GM23248 (cell line): ENCODE results near the gene CLEC4A. TPM values are rescaled to one million over a fixed set of nuclear protein-coding genes. Genes with fewer than 3 reads are reported as not detected.
"Not testable (repeated sequence)": the region's sequence is repeated elsewhere in the genome, so short reads cannot be mapped to it uniquely, and the experiment has no call there.

Experiments used
- DNase-seq: peaks from one replicate; pipeline ENCODE4 v3.0.0-alpha.2; 2015
- H2AFZ ChIP-seq: fragments of 200-600 bp; sonication (generic); 2 replicates; pipeline ENCODE4 v1.6.1; 2016; ENCODE audit warnings: antibody characterized with exemption
- H3F3A ChIP-seq: fragments of 200-600 bp; sonication (generic); 2 replicates; pipeline ENCODE4 v1.6.1; 2016; ENCODE audit warnings: mild to moderate bottlenecking, antibody characterized with exemption, mixed run types; ENCODE audit not compliant: insufficient read depth
- H3K27ac ChIP-seq: fragments of 200-600 bp; sonication (generic); 2 replicates; pipeline ENCODE4 v1.5.1; 2016; ENCODE audit warnings: mild to moderate bottlenecking
- H3K27me3 ChIP-seq: fragments of 200-600 bp; sonication (generic); replicated peaks from 2 replicates; pipeline ENCODE4 v1.6.1; 2016; ENCODE audit warnings: mild to moderate bottlenecking; ENCODE audit not compliant: insufficient read depth
- H3K36me3 ChIP-seq: fragments of 200-600 bp; sonication (generic); 2 replicates; pipeline ENCODE4 v1.6.1; 2016; ENCODE audit warnings: low read depth, mild to moderate bottlenecking
- H3K4me1 ChIP-seq: fragments of 200-600 bp; sonication (generic); 2 replicates; pipeline ENCODE4 v1.6.1; 2016; ENCODE audit warnings: mild to moderate bottlenecking; ENCODE audit not compliant: insufficient read depth
- H3K4me2 ChIP-seq: fragments of 200-600 bp; sonication (generic); one replicate; pipeline ENCODE4 v1.6.1; 2016; ENCODE audit warnings: mild to moderate bottlenecking; ENCODE audit not compliant: unreplicated experiment
- H3K4me3 ChIP-seq: fragments of 200-600 bp; sonication (generic); 2 replicates; pipeline ENCODE4 v1.5.1; 2016; ENCODE audit warnings: mild to moderate bottlenecking
- H3K79me2 ChIP-seq: fragments of 200-600 bp; sonication (generic); 2 replicates; pipeline ENCODE4 v1.6.1; 2016; ENCODE audit warnings: mild to moderate bottlenecking; ENCODE audit not compliant: insufficient read depth
- H3K9ac ChIP-seq: fragments of 200-600 bp; sonication (generic); 2 replicates; pipeline ENCODE4 v1.6.1; 2016; ENCODE audit warnings: mild to moderate bottlenecking
- H3K9me2 ChIP-seq: fragments of 200-600 bp; sonication (generic); 2 replicates; pipeline ENCODE4 v1.6.1; 2016; ENCODE audit warnings: mixed run types, mild to moderate bottlenecking, moderate library complexity; ENCODE audit not compliant: insufficient read depth
- H3K9me3 ChIP-seq: fragments of 200-600 bp; sonication (generic); one replicate; pipeline ENCODE4 v1.6.1; 2017; ENCODE audit warnings: low read depth
- H4K20me1 ChIP-seq: fragments of 200-600 bp; sonication (generic); 2 replicates; pipeline ENCODE4 v1.6.0; 2016; ENCODE audit not compliant: insufficient read depth
- EZH2 ChIP-seq: fragments of 200-600 bp; sonication (generic); IDR thresholded peaks from 2 replicates; pipeline ENCODE4 v1.6.1; 2018; ENCODE audit warnings: antibody characterized with exemption, mild to moderate bottlenecking; ENCODE audit not compliant: insufficient read depth, poor library complexity, severe bottlenecking
- EZH2phosphoT487 ChIP-seq: fragments of 200-600 bp; sonication (generic); IDR thresholded peaks from 2 replicates; pipeline ENCODE4 v1.6.1; 2018; ENCODE audit warnings: antibody characterized with exemption, moderate library complexity, mild to moderate bottlenecking, low read depth; ENCODE audit not compliant: insufficient read depth
- WGBS, 2 experiments: methylation state at CpG; one replicate each; pipeline ENCODE4 v1.1.6; 2015 to 2017; ENCODE audit warnings: low lambda C conversion rate in 2 of 2, low coverage in 1 of 2; ENCODE audit errors: missing lambda C conversion rate in 2 of 2; 5-methylcytosine and 5-hydroxymethylcytosine counted together
- in situ Hi-C: fragments of 300-500 bp; cut with MboI; formaldehyde crosslinking; loops from 2 replicates; pipeline ENCODE4 v1.15.0; 2020
- polyA plus RNA-seq: library from polyadenylated mRNA; unstranded; fragments of >200 nt; fragmentation: Nextera tagmentation; extraction: Ambion mirVana; gene quantifications from 2 replicates; pipeline ENCODE4 v1.2.1, GENCODE V29; 2016
- total RNA-seq: library from RNA; depleted of rRNA; stranded (reverse); fragments of >200 nt; shearing (Covaris generic); gene quantifications from 2 replicates; pipeline ENCODE4 v1.2.3, GENCODE V29; 2014

Gene CLEC4A
- total and polyA plus RNA-seq, 2 experiments from 2014 or later = 1.0 TPM; not detected in 1

DNA sequence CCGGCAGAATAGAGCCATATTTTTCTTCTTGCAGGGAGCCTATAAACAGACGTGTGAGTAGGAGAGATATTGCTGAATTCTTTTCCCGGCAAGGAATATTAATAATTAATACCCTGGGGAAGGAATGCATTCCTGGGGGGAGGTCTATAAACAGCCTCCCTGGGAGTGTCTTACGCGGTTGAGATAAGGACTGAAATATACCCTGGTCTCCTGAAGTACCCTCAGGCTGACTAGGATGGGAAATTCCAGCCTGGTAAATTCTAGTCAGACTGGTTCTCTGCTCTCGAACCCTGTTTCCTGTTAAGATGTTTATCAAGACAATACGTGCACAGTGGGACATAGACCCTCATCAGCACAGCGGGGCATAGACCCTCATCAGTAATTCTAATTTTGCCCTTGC is 18.2 kb downstream of the CLEC4A start:
- H3K36me3 ChIP-seq, DNase-seq, in situ Hi-C loops, H4K20me1 ChIP-seq, H3K4me3 ChIP-seq, H3K9me2 ChIP-seq, H3K27me3 ChIP-seq, H3K27ac ChIP-seq, H3K4me2 ChIP-seq, H3K9me3 ChIP-seq, H2AFZ ChIP-seq, H3K9ac ChIP-seq, H3K4me1 ChIP-seq, H3F3A ChIP-seq, H3K79me2 ChIP-seq: not testable (repeated sequence)
- 75% methylated on average over 8 of the region's 8 CpGs for WGBS, 2 experiments

DNA sequence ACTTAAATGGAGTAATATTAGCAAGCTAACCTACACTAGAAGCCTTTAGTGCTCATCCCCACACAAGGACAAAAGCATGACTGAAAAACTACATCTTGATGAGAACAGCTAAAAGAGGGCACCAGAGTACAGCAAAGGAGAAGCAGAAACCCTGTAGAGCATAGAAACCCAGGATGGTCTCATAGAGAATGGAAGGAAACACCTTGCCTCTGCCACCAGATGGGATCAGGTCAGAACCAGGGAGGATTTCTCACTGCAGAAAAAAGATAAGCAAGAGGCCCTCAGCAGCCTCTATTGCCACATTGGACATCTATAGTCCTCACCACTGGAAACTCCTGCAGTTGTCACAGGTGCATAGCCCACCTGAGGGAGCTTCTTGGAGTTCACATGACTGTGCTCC is 19.8 kb downstream of the CLEC4A start:
- H4K20me1 ChIP-seq = no peaks in the 10 kb centered on the region
- H3K27me3 ChIP-seq = no peaks in the 10 kb centered on the region
- H3K9me3 ChIP-seq = no peaks in the 10 kb centered on the region
- no peak overlapping the region for H2AFZ ChIP-seq
- no peak for DNase-seq
- in situ Hi-C loops = no loop called here
- H3K36me3 ChIP-seq = no peaks in the 10 kb centered on the region
- H3K4me2 ChIP-seq = no peak overlapping the region
- H3K4me3 ChIP-seq = no peak overlapping the region
- no peaks in the 10 kb centered on the region for H3F3A ChIP-seq
- no peak overlapping the region for H3K9ac ChIP-seq
- H3K4me1 ChIP-seq = 0 out of 2 replicates have a peak, but pooled peaks cover 5% of the 10 kb centered on the region
- TF ChIP-seq EZH2phosphoT487 (no peak), EZH2 (no peak)
- H3K79me2 ChIP-seq = no peaks in the 10 kb centered on the region
- H3K27ac ChIP-seq = no peak overlapping the region
- H3K9me2 ChIP-seq = no peaks in the 10 kb centered on the region

DNA sequence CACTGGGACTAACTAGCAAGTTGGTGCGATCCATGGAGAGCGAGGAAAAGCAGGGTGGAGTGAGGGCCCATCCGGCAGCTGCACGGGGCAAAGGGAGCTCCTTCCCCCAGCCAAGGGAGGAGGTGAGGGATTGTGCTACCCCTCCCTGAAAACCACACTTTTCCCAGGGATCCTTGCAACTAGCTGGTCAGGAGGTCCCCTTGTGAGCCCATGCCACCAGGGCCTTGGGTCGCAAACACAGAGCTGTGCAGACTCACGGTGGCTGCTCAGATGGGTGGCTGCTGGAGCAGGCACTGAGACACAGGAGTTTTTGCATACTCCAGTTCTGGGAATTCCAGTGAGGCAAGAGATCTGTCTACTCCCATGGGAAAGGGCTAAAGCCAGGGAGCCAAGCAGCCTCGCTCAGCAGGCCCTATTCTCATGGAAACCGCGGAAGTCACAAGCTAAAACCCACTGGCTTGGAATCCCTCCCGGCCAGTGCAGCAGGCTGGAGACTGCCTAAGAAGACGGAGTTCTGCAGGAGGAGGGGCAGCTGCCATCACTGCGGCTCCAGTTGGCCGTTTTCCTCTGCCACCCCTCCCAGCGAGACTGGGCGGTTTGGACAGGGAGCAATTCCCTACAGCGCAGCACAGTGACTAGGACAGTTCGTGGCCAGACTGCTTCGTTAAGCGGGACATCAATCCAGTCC is 22.5 kb downstream of the CLEC4A start:
- Histone ChIP-seq H4K20me1 (no peaks in the 10 kb centered on the region), H3K27me3 (no peaks in the 10 kb centered on the region), H3K4me1 (0 out of 2 replicates have a peak, but pooled peaks cover 5% of the 10 kb centered on the region), H2AFZ (peak overlapping the region; percentile 64), H3F3A (no peaks in the 10 kb centered on the region), H3K36me3 (no peaks in the 10 kb centered on the region), H3K27ac (peak overlapping the region; percentile 45), H3K79me2 (no peaks in the 10 kb centered on the region), H3K9me3 (no peaks in the 10 kb centered on the region), H3K4me3 (peak overlapping the region; percentile 54), H3K4me2 (peak overlapping the region; percentile 59), H3K9ac (peak overlapping the region; percentile 53), H3K9me2 (no peaks in the 10 kb centered on the region)
- in situ Hi-C loops = no loop called here
- DNase-seq = peak; percentile 83
- WGBS, 2 experiments = 30 to 33% methylated on average over 19 of the region's 19 CpGs
- TF ChIP-seq EZH2phosphoT487 = no peak
- no peak for TF ChIP-seq EZH2

DNA sequence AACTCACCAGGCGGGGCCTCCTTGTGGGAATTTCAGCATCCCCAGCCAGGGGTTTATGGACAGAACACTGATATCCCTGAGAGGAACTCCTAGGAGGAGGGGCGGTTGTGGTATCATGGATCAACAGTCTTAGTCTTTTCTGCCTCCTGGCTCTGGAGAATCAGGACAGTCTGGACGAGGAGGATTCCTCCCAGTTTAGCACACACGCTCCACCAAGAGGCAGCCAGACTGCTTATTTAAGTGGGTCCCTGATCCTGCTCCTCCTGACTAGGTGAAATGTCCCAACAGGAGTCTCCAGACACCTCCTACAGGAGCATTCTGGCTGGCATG is 23.0 kb downstream of the CLEC4A start:
- peak overlapping the region; percentile 64 for H2AFZ ChIP-seq
- H3K9ac ChIP-seq = peak overlapping the region; percentile 53
- no peak for DNase-seq
- H3K4me2 ChIP-seq = peak overlapping the region; percentile 59
- no peaks in the 10 kb centered on the region for H3K36me3 ChIP-seq
- H3K4me3 ChIP-seq = peak overlapping the region; percentile 54
- no peaks in the 10 kb centered on the region for H4K20me1 ChIP-seq
- H3F3A ChIP-seq = no peaks in the 10 kb centered on the region
- H3K79me2 ChIP-seq = no peaks in the 10 kb centered on the region
- H3K27ac ChIP-seq = peak overlapping the region; percentile 45
- WGBS, 2 experiments = 36 to 46% methylated on average over 4 of the region's 4 CpGs
- TF ChIP-seq EZH2 (no peak), EZH2phosphoT487 (no peak)
- H3K27me3 ChIP-seq = no peaks in the 10 kb centered on the region
- in situ Hi-C loops = no loop called here
- 0 out of 2 replicates have a peak, but pooled peaks cover 5% of the 10 kb centered on the region for H3K4me1 ChIP-seq
- H3K9me3 ChIP-seq = no peaks in the 10 kb centered on the region
- no peaks in the 10 kb centered on the region for H3K9me2 ChIP-seq

DNA sequence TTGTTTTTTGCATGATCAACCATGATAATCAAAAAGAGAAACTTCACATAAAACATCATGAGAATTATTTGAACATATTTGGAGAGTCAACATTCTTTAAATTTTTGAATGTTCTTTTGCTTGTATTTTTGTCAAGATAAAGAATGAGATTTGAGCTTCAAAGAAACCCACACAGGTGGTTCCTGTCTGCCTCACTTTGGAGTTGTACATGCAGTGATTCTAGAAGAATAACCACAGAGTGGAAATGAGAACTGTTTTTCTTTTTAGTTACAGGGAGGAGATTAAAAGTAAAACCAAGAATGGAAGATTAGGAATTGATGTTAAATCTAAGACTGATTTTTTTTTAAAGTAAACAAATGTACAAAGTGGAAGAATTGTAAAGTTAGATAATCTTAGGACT is 31.1 kb downstream of the CLEC4A start:
- no peak for TF ChIP-seq EZH2phosphoT487
- no peak for TF ChIP-seq EZH2
- in situ Hi-C loops = no loop called here
- DNase-seq = no peak

More for the DNA sequence above, 31.1 kb downstream of the CLEC4A start:
- Histone ChIP-seq H3K9ac (no peak overlapping the region), H3K27me3 (no peaks in the 10 kb centered on the region), H3K36me3 (no peaks in the 10 kb centered on the region), H3K4me3 (no peak overlapping the region), H3F3A (peaks cover 17% of the 10 kb centered on the region), H3K27ac (no peak overlapping the region), H3K9me3 (no peaks in the 10 kb centered on the region), H3K79me2 (no peaks in the 10 kb centered on the region), H2AFZ (no peak overlapping the region), H3K4me1 (peaks cover 16% of the 10 kb centered on the region), H3K9me2 (no peaks in the 10 kb centered on the region; the same call in 1 of the 2 replicates), H3K4me2 (no peak overlapping the region), H4K20me1 (no peaks in the 10 kb centered on the region)
